NCI-H1417 (cell line): Measurements from ENCODE around the gene WNT9B.
"Not testable (repeated sequence)": the region's sequence is repeated elsewhere in the genome, so short reads cannot be mapped to it uniquely, and the experiment has no call there.

Source experiments
- DNase-seq, 3 experiments: peaks; one replicate each; lab custom pipeline; 2025; lab: John Stamatoyannopoulos, UW

Gene WNT9B

DNA sequence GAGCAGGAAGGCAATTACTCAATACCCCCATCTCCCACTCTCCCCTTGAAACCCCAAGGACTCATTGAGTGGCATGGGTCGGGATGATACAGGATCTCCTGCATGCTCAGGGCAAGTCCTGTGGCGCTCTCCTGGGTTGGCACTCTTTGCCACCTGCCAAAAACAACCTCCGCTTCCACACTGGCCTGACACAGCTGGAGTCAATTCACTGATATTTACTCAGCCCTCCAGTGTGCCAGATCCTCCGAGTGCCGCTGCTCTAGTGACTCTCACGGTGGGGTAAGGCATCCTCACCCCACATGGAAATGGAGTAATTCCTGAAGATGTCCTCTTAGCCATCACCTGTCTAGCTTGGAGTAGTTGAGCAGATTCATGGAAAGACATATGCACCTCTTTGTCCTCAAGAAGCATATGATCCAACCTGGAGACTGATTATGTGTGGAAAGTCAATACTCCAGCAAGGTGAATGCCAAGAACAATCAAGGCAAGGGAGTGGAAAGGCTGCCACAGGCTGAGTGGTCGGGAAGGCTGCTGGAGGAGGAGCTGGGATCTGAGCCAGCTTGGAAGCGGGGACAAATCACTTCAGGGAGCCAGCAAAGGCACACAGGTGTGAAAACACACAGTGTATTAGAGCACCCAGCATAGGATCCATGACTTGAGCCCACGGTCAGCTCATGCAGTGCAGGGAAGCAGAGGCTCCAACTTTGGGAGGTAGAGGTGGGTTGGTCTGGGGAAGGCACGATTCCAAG, 59.0 kb downstream of the WNT9B start:
- peak; percentile 11 to 61 (median 33) for DNase-seq

DNA sequence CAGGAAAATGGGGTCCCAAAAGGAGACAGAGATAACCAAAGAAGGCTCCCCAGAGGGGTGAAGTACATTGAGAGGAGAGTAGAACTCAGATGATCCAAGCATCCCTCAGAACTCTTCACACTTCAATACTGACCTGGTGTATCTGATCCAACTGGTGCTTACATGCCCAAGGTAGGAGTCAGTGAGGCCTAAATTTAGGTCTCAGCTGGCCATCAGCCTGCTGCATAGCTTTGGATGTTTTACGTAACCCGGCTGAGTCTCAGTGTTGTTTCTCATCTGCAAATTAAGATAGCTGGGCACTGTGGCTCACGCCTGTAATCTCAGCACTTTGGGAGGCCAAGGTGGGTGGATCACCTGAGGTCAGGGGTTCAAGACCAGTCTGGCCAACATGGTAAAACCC, 59.9 kb downstream of the WNT9B start:
- no peak for DNase-seq

DNA sequence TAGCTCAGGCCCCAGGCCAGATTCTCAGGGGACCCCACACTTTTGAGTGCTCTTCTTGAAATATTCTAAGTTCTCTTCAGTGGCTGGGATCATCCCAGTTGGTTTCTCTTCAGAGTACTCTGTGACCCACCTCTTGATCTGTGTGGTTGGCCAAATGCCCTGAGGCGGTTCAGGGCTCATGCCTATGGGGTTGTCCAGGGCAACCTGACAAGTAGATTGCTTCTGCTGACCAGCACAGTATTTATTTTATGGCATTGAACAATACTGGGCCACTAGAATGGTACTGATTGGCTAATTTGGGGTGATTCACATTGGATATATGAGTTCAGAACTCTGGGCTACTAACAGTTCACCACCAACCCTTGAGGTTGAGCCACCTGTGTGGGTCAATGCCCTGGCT, 64.2 kb downstream of the WNT9B start:
- DNase-seq = no peak

DNA sequence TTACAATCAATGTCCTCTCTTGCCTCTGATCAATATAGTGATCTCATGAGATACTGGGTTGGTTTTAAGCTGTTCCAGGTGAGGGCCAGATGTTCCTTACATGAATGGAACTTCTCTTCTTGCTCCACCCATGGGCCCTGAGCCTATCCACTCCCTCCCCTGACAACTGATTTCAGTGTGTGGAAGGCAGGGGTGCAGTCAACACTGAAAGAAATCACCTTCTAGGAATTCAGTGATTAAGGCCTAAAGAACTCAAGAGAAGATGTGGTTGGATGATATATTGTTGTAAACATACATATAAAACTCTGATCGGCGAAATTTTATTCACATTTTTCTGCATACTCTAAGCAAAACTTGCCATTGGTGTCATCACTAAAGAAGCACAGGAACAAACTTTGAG, 64.8 kb downstream of the WNT9B start:
- no peak for DNase-seq

DNA sequence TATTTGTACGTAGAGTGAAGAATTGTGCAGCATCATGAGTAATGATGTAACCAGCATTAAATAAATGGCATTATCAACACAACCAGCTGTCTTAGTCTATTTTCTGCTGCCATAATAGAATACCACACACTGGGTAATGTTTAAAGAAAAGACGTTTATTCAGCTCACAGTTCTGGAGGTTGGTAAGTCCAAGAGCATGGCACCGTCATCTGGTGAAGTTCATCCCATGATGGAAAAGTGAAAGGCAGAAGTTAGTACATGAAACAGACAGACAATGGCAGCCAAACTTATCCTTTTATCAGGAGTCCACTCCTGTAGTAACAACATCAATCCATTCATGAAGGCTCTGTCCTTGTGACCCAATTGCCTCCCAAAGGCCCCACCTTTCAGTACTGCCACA, 65.2 kb downstream of the WNT9B start:
- no peak for DNase-seq

DNA sequence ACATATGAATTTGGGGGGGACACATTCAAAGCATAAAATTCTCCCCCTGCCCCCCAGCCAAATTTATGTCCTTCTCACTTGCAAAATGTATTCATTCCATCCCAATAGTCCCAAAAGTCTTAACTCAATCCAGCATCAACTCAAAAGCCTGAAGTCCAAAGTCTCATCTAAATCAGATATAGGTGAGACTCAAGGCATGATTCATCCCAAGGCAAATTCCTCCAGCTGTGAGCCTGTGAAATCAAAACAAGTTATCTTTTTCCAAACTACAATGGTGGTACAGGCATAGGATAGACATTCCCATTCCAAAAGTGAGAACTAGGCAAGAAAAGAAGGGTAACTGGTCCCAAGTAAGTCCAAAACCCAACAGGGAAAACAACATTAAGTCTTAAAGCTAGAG, 65.7 kb downstream of the WNT9B start:
- DNase-seq = no peak

DNA sequence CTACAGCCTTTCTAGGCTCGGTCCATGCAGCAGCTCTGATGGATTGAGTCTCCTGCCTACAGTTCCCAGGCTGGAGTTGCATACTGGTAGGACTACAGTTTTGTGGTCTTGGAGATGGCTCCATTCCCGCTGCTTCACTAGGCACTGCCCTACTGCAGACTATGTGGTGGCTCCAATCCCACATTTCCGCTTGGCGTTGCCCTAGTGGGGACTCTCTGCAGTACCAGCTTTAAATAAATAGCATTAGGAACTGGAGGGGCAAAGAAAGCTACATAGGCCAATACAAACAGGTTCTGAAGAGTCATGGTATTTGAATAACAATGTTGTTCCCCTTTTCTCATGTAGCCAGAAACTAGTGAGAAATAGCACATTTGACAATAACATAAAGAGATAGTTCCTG, 66.1 kb downstream of the WNT9B start:
- DNase-seq = no peak

DNA sequence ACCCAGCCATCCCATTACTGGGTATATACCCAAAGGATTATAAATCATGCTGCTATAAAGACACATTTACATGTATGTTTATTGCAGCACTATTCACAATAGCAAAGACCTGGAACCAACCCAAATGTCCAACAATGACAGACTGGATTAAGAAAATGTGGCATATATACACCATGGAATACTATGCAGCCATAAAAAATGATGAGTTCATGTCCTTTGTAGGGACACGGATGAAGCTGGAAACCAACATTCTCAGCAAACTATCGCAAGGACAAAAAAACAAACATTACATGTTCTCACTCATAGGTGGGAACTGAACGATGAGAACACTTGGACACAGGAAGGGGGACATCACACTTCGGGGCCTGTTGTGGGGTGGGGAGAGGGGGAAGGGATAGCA, 70.6 kb downstream of the WNT9B start:
- not testable (repeated sequence) for DNase-seq

DNA sequence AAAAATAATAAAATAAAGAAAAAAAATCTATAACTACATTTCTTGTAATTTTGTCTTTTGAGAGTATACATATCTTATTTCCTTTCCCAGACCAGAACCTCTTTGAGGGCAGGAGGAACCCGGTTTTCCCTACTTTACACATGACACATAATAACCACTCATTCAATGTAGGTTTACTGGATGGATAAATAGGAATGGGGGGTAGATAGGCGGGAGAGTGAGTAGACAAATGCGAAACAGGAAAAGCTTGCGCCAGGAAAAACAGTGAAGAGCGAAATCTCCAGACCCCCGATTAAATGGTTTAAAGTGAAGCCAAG, 71.1 kb downstream of the WNT9B start:
- no peak for DNase-seq

DNA sequence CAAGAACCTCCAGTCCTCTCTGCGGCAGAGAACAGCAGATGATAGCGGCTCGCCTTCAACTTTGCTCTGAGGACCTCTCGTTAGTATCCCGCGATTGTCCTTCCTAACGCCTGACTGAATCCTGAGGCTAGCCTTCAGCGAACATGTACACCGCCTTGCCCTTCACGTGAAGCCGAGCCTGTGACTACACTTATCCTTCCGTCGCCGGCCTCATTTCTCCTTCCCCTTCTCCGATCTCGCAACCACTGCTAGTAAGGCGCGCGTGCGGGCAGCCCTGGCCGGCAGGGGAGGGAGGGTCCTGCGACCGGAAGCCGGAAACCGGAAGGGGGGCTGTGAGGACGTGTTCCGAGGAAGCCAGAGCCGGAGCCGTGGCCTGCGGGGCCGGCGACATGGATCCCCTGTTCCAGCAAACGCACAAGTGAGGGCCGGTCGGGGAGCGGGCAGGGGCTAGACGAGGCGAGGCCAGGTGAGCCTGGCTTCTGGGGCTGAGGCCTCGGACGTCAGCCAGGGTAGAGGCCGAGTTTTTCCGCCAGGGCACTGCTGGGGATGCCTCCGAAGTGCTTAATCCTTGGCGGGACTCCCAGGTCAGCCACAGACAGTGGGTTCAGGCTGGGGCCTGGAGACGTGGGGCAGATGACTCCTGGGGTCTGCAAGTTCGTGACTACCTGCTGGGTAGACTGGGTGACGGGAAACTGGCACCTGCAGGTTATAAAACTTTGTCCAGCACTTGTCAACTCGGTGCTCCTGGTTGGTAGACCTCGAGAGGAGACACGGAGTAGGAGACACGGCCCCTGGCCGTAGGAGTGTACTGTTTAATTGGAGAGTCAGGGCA, 71.6 kb downstream of the WNT9B start, which contains the start of gene GOSR2:
Gene GOSR2 (plus strand): TSS at position 357 of the 832 bp plus-strand sequence. CDS start 33 bp downstream, at position 390.
- DNase-seq = peak; percentile 87 to 96 (median 93)

DNA sequence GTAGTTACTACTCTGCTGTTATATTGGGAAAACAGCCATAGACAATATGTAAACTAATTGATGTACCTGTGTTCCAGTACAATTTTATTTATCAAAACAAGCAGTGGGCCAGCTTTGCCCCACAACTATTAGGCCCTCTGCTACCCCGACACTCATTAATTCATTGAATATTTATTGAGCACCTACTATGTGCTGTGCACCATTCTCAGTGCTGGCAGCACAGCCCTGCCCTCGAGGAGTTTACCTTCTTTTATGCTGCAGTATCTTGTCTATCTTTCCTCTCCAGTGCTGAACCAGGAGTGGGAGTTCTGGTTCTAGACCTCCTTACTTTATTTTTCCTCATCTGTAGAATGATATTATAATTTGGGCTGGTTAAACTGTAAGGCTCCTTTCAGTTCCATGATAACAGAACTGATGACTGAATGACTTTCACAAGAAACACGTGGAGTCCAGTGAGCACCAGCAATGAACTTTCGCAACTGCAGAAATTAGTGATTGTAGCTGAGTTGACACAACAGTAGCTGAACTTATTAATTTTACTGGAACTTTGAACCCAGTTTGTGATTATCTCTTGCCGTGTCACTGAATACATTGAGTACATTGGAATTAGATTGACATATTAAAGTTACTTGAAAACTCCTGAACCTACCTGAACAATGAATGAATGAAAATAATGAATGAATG, 73.9 kb downstream of the WNT9B start:
- DNase-seq = no peak

DNA sequence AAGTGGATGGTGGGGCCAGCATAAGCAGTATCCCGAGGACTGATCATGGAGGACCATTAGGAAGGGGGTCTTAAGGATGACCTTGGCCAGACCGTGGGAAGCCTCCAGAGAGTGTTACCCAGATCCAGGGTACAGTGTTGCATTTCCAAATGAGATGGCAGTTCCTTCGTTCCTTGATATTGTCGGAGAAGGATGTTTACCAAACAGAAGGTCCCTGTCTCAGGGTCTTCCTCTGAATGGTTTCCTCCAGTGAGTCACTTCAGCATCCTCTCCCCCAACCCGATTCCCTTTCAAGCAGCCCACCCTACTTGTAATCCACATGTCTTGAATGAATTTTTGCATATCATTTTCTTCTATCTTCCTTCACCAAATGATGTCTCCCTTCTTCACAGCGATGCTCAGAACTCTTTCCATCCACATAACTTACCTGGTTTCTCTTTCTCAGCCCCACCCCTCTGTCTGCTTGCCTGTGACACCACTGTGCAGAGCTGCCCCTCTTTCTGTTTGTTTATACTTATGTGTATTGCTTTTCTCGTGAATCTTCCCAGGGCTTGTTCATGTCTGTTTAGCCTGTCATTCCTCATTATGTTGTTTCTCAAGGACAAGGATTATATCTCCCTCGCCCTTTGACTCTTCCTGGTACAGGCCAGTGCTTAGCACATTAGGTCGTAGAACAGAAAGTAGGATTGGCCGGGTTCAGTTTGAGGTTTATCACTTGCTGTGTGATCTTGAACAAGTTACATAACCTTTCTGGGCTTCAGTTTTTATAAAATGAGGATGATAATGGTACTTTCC, 77.3 kb downstream of the WNT9B start:
- DNase-seq = no peak

DNA sequence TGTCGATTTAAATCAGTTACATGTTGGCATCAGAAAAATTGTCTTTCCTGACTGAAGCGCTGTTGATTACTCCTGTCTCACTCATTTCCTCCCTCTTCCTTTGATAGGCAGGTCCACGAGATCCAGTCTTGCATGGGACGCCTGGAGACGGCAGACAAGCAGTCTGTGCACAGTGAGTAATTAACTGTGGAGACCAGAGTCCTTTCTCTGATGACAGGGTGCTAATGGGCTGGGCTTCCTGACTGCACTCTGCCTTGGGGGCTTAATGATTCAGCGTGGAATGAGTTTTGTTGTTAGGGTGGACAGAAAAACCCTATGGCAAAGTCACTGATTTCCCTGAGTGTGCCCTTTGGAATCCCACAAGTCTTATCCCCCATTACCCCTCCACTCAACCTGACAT, 78.0 kb downstream of the WNT9B start:
- DNase-seq = no peak

DNA sequence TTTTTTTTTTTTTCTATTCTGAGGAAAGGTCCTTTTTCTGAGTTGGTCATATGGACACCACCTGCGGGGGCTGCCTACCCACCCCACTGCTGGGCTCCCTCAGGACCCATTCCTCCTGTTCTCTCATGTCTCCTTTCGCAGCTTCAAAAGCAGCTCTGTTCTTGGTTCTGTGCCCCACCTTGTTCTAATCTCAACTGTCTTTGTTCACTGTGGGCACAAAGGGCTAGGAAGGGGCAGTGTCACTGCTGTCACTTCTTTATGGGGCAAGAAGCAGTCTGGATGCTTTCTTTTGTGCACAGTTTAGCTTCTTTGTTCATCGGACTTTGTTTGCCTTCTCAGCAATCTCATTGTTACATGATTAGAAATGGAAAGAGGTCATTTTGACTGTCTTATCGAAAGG, 78.7 kb downstream of the WNT9B start:
- no peak for DNase-seq

DNA sequence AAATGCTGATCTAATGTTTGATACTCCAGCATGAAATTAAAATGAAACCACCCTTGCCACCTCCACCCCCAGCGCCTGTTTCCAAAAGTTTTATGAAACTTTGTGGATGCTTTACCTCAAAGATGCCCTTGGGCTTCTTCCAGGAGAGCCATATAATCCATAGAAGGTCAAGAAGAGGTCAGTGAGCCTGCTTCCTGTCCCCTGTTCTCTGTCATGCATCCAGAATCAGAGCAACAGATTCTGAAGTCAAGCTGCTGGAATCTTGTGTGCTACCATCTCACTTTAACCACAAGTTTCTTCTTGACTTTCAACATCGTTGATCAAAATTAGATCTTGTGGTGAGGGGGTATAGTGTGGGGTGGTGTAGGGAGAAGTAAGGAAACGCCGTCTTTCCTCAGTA, 80.2 kb downstream of the WNT9B start:
- DNase-seq = no peak

DNA sequence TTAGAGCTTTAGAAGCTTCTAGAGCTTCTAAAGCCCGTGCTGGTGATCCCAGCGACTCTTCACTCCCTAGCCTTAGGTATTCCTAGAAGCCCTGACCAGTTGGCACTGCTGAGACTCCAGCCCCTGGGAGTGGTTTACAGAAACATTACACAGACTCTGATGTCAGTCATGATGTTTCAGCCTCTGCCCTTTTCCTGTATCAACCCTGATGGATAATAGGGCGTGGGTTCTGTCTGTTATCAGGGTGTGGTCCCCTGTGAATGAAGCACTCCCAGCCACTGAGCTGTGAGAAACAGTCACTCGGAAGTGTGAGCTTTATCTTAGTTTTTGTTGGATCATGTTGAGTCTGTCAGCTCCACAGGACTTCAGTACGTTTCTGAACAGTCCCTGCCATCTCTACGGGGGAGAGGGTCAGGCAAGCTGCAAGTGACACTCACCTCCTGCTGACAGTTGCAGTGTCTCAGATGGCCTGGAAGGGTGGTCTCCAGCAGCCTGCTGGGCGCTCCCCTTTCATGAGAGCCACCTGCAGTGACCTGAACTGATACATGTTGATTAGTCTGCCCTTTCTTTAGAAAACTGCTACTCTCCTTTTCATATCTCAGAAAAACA, 84.4 kb downstream of the WNT9B start:
- DNase-seq = no peak
